NCI-H524 treated with DMSO at 0.1 percent for 48 hours (cell line): ENCODE results near the gene SRPK2.

Experiments used
- DNase-seq: peaks from one replicate; lab custom pipeline; 2025; lab: John Stamatoyannopoulos, UW

SRPK2 gene

DNA sequence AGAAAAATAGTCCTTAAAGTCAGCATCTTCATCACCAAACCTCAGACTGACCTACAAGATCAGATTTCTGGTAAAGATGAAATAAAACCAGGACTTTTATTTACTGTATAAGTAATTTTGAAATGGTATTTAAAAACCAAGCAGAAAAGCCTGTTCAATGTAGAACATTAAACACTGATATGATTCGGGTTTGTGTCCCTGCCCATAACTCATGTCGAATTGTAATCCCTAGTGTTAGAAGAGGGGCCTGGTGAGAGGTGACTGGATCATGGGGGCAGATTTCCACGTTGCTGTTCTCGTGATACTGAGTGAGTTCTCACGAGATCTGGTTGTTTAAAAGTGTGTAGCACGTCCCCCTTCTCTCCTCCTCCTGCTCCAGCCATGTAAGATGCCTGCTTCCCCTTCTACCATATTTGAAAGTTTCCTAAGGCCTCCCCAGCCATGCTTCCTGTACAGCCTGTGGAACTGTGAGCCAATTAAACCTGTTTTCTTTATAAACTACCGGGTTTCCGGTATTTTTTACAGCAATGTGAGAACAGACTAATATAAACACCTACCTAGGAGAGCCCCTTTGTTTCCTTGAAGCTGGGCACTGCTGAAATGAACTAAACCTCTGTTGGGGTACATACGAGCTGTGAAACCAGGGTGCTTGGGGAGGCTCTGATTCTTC, 254.6 kb downstream of the SRPK2 start:
- no peak for DNase-seq

DNA sequence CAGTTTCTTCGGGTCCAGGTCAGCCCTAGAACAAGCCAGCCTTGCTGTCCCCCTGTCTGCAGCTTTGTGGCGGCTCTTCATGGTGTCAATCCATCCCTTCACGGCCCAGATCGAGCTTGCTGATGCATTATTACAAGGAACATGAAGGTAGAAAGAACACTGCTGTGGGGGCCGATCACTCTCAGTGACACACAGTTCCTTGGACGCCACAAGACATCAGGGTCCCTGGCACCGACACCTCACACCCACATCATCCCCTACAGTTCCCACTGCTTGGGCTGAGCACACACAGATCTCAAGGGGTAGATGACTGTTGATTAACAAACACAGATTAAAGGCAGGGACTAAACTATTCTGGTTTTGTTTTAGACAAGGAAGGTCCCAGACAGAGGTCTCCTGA, 255.4 kb downstream of the SRPK2 start:
- DNase-seq, result no peak

DNA sequence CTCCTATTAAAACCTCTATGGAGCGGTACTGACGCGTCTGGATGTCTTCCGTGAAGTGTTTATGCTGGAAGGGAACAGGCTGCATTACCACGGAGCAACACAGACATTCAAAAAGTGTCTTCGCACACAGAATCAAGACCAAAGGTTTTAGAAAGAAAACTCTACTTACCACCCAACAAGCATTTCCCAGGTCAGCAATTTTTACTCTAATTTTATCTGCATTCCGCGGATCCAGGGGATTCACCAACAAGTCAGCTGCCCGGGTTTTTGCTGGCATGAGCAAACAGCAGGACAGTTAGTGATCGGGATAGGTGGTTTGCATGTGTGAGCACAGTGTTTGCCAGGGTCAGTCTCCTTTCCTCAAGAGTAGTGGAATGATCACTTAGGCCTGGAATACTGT, 255.9 kb downstream of the SRPK2 start:
- DNase-seq, result no peak

DNA sequence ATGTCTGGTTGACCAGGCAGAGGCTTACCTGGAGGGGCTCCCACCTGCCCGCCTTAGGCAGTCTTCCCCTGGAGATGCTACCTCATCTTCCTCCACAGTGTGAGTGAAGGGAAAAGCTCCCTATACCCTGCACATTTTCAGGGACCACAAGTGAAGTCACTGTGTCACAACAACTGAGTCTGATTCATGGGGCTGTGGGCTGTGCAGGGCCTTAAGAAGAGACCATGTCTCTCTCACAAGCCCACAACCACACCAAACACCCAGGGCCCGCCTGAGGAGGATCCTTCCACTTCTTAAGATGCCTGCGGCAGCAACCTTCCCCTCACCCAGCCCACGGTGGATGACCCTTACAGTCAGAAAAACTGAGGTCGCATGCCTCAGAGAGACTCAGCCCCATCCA, 256.4 kb downstream of the SRPK2 start:
- no peak for DNase-seq

DNA sequence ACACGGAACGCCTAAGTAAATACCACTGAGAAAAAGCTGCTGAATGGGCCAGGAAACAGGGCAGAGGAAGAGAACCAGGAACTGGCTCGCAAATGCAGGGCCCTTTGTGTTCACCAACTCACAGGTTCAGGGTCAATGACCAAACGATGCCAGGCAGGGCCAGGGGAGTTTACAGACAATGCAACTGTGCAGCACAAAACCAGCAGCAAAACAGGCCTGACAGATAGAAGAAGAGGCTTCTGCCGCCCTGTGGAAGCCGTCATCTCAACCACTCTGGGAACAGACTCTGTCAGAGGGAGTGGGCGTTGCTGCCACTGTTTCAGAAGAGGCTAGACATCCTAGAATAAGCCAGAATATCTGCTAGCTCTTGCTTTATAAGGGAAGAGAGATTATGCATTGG, 256.8 kb downstream of the SRPK2 start:
- no peak for DNase-seq

DNA sequence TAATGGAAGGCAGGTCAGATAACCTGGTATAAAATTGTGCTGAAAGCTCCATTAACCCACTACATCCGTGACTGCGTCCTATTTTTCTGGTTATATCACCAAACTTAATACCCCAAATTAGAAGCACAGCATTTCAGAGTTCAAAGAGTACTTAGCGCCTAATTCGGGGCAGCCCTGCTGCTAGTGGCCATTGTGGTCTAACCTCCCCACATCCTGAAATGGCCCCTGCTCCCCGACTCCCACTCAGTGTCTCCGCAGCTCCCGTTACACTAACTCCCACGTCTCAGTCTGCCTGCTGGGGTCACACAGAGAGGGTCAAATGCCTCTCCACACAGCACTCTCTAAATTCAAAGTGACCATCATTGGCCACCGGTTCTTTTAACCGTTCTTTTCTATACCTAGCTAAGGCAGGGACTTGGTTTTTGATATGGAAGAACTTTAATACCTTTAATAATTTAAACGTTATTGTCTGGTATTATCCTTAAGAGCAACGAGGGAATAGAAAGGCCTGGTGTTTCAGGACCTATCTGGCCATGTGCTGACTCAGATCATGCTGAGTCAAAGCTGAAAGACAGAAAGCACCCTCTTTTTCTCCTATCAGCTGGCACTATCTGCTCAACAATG, 257.6 kb downstream of the SRPK2 start:
- no peak for DNase-seq

DNA sequence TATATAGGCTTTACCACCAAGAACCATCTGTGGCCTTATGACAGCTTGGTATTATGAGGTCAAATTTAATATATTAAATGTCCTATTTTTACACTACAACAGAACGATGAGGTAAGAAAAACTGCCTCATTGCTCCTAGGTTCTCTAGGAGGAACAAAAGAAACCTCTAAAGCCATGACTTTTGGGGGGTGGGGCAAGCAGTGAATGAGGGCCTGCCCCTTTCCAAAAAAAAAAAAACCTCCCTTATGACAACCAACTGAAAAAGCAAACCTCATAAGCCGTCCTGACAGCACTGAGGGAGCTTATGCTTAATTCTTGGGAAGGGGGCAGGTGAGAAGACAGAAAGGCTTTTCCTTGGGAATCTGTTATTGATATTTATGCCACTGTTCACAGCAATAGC, 258.1 kb downstream of the SRPK2 start:
- no peak for DNase-seq

DNA sequence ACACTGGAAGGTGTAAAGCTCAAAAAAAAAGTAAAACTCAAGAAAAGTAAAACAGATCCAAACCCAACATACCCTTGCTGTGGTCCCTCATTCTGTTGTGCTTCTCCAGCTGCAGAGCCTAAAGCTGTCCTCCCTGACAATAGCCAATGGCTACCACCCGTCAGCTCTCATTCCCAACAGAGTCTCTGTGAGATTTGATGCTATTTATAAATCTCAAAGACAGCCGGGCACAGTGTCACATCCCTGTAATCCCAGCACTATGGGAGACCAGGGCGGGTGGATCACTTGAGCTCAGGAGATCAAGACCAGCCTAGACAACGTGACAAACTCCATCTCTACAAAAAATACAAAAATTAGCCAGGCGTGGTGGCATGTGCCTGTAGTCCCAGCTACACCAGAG, 258.7 kb downstream of the SRPK2 start:
- DNase-seq, result no peak

DNA sequence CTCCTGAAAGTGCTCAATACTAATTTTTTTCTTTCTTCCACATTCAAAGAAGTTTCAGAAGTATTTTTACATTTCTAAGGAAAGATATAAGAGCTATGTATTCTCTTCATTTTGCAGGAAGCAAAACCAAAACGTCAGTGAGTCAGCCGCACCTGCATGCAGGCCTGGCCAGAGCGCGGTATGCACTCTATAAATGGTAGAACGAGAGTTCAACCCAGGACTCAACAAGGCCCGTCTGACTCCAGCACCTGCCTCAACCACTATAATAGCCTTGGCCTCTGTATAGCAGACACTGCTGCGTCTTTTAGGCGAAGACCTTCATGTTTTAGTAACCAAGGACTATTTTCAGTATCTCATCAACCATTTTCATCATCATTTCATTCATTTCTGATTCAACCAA, 261.5 kb downstream of the SRPK2 start:
- DNase-seq, result no peak

DNA sequence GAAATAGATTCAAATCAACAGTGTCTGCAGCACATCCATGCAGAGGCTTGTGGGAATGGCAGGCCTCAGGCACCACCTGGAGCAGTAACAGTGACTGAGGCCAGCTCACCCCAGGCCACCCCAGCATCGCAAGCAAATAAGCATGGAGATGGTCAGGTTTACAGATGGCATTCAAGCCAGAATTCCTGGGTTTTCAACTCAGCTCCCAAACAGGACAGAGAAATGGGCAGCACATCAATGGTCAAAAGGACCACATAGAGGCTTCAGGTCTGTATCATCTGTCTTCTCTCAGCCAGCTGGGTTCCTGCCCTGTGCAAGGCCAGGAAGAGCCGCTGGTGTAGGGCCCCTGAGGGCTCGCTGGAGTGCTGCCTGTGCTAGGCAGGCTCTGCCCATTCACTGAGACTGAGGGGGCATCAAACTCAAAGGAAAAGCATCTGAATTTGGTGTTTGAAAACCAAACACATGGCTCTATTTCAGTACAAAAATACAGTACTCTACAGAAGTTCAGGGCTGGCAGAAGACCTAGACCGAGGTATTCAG, 262.2 kb downstream of the SRPK2 start:
- DNase-seq, result no peak

DNA sequence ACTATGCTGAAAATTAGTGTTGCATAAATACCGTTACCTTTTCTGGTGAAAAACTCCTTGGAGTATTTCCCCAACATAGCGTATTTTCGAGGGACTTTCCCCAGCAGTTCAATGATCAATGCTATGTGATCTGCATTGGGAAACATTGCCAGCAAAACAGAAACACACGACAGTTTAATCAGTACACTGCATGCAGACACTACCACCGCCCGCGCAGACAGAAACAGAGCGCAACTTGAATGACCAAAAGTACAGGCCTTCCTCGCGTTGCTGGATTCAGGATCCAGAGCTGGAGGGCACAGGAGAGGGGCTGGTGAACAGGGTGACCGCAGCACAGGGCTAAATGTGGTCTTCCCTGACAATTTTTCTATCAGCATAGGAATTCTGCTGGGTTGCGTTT, 263.0 kb downstream of the SRPK2 start:
- DNase-seq, result no peak

DNA sequence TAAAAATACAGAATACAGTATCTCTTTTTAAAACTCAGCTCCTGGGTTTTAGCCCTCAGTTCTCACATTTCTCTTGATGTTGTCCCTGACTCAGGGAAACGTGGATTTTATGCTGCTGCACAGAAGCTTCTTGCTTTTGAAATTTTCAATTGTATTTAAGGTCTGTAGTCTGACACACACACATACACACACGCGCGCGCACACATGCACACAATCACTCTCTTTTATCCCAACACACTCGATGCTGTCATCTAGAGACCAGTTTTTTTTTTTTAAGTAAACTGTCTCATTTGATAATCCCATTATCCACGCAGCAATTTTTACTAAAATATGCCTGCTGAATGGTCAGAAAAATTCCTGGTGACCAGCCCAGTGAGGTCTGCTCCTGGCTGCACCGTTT, 266.1 kb downstream of the SRPK2 start:
- no peak for DNase-seq

DNA sequence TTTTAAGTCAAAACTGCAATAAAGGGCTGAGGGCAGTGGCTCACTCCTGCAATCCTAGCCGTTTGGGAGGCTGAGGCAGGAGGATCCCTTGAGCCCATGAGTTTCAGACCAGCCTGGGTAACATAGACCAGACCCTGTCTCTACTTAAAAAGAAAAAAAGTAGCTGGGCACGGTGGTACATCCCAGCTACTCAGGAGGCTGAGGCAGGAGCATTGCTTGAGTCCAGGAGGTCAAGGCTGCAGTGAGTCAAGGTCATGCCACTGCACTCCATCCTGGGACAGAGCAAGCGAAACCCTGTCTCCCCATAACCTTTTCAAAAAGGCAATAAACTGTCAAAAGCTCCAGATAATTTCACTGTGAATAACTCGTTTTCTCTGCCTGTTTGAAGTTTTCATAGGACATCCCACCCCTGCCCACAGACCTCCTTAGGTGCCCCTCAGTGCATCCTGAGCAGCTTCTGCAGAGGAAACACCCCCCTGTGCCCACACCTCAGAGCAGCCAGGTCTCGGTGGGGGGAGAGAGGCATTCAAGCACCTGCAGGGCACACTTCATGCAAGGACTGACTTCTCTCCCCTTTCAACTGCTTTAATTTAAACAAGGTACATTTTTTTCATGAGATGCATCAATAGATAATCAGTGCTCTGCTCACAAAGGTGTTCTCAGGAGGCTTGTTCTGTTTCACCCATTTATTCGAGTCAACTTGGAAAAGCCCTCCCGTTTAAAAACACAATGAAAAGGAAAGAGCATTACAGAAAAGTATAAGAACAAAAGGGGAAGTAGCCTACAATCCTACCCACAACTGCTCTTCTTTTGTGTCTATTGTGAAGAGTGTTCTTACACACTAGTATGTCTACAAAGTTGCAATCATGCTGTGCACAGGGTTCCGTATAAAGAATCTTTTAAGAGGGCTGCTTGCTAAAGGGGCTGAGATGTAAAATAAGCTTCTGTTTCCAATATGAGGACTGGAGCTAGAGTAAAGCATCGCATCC, 269.8 kb downstream of the SRPK2 start:
- no peak for DNase-seq

DNA sequence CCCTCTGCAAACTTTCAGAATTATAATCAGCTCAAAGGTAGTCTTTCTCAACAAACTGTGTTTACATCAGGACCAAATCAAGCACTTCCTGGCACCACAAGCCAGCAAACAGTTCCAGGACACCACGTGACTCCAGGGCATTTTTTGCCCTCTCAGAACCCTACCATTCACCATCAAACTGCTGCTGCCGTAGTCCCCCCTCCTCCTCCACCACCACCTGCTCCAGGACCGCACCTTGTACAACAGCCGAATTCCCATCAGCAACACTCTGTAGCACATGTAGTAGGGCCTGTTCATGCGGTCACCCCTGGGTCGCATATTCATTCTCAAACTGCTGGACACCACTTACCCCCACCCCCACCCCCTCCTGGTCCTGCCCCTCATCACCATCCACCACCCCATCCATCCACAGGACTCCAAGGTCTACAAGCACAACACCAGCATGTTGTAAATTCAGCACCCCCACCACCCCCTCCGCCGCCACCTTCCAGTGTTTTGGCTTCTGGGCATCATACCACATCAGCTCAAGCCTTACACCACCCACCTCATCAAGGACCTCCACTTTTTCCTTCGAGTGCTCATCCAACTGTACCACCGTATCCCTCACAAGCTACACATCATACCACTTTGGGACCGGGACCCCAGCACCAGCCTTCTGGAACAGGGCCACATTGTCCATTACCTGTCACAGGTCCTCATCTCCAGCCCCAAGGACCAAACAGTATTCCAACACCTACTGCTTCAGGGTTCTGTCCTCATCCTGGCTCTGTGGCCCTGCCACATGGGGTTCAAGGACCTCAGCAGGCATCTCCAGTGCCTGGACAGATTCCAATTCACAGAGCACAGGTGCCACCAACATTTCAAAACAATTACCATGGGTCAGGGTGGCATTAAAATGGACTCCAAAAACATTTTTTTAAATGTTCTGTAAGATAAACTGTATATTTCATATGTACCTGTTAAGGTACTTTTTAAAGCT, 276.0 kb downstream of the SRPK2 start:
- no peak for DNase-seq

DNA sequence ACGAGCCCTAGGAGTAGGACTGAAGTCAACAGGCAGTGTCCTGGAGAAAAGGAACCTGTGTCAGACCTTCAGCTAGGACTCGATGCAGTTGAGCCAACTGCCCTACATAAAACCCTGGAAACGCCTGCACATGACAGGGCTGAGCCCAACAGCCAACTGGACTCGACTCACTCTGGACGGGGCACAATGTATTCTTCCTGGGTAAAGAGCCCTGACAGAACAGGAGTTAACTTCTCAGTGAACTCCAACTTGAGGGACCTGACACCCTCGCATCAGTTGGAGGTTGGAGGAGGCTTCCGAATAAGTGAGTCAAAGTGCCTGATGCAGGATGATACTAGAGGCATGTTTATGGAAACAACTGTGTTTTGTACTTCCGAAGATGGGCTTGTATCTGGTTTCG, 281.3 kb downstream of the SRPK2 start:
- DNase-seq, result no peak

DNA sequence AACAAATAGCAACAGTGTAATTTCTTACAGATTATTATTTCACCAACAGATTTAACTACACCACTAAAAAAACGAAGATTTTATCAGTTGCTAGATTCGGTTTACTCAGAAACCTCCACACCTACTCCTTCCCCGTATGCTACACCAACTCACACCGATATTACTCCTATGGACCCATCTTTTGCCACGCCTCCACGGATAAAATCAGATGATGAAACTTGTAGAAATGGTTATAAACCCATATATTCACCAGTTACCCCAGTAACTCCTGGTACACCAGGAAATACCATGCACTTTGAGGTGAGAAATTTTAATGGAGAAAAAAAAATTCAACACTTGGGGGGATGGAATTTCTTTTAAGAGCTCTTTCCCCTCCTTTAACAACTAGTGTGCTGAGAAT, 282.2 kb downstream of the SRPK2 start:
- no peak for DNase-seq

DNA sequence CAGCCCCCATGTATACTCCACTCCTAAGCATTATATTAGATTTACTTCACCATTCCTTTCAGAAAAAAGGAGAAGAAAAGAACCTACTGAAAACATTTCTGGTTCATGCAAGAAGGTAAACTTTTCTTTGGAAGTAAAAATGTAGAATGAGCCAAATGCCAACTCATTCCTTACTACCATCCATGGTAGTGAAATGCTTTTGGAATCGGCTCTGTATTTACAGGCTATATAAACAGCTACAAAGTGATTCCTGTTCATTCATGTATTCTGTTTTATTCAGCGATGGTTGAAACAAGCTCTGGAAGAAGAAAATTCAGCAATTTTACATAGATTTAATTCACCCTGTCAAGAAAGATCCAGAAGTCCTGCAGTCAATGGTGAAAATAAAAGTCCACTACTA, 283.1 kb downstream of the SRPK2 start:
- DNase-seq, result no peak

DNA sequence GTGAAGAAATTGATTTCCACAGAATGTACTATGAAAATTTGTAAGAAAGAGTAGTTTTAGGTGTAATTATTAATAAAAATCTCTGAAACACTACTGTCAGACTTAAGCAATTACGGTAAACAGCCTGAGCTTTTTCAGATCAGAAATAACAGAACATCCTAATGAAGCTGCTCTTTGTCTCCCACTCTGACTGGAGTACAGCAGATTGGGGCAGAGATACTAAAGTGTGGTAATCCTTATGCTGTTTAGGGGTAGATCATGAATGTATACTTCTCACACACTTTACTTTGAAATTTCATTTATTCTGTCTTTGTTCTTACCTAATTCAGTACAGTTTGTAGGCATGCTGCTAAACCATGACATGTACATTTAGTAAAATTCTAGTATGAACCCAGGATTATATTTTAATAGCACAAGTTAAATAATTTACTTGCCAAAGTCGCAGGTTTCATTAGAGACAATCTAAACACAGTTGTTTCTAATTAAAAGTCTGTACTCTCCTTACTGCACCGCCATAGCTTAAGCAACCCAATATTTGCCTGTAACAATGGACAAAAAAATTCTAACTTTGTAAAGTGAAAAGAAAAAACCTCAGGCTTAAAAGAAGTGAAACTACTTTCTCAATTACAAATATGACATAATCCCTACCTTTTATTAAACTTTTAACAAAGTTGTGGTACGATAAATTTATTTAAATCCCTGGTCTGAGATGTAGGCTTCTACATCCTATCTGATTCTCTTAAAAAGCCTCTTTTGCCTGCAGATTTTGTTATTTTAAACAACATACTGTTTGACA, 286.0 kb downstream of the SRPK2 start:
- DNase-seq, result no peak

DNA sequence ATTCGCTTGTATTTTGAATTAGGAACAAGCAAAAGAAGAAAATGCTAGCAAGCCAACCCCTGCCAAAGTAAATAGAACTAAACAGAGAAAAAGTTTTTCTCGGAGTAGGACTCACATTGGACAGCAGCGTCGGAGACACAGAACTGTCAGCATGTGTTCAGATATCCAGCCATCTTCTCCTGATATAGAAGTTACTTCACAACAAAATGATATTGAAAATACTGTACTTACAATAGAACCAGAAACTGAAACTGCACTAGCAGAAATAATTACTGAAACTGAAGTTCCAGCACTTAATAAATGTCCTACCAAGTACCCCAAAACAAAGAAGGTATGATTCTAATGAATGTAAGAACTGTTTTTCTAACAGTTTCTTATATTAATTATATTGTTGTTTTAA, 286.9 kb downstream of the SRPK2 start:
- DNase-seq, result no peak

DNA sequence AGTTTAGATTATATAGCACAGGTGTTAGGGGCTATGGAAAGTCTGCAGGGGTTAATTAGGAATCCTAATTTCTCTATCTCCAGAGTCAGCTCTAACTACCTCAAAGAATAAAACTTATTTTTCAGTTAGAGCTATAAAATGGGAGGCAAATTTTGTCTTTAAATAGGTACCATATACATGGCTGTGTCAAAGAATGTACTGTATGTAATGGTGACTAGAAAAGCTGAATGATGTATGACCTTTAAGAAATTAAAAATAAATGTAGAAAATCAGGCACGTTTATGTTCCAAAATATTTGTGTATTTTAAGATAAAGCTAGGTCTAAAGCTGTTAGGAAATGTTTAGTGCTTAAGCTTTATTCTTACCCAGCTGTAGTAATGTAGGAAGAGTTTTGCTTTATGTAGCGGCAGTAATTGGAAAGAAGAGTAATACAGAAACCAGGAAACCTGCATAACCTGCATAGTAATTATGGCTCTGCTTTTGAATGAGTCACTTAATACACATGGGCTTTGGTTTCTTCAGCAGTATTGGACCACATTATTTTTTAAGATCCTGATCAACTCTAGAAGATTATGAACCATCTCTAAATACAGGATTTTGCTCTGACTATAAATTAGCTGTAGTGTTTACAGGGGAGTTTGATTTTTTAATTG, 289.7 kb downstream of the SRPK2 start:
- no peak for DNase-seq
